GM20000 (cell line): ENCODE measurements around the gene ELFN2.

Experiments
- DNase-seq: peaks from one replicate; pipeline ENCODE4 v3.0.0; 2012; ENCODE audit warnings: low spot score
- CTCF ChIP-seq: IDR thresholded peaks from 2 replicates; pipeline ENCODE4 v1.5.1; 2012; ENCODE audit warnings: mild to moderate bottlenecking, control low read depth; ENCODE audit errors: extremely low read depth, missing control alignments

ELFN2 gene

GRCh38 chr22:37326726-37327125 is 100.6 kb downstream of the ELFN2 start:
- no peak for DNase-seq
- TF ChIP-seq CTCF, result no peak

GRCh38 chr22:37325039-37325395 is 102.3 kb downstream of the ELFN2 start:
- no peak for TF ChIP-seq CTCF
- DNase-seq, result no peak

- DNase-seq, result no peak
- TF ChIP-seq CTCF, result no peak
Measured at GRCh38 chr22:37324340-37325038, 102.8 kb downstream of the ELFN2 start.

- TF ChIP-seq CTCF, result no peak
- DNase-seq, result no peak
Measured at GRCh38 chr22:37320726-37321677, 106.3 kb downstream of the ELFN2 start.

- TF ChIP-seq CTCF, result no peak
- DNase-seq, result no peak
Measured at GRCh38 chr22:37319469-37319868, 107.8 kb downstream of the ELFN2 start.

- DNase-seq, result no peak
Measured at GRCh38 chr22:37318364-37319109, 108.7 kb downstream of the ELFN2 start.

More at GRCh38 chr22:37318364-37319109, 108.7 kb downstream of the ELFN2 start:
- no peak for TF ChIP-seq CTCF
